HL-60 (cell line): ENCODE results near the gene CCDC182.

Experiments
- DNase-seq, 2 experiments: peaks; one replicate each; pipeline ENCODE4 v3.0.0-alpha.2; 2010 to 2020; ENCODE audit warnings: low read depth in 1 of 2, low spot score in 1 of 2
- H3K27ac ChIP-seq: fragments of 250-450 bp; sonication (Bioruptor Pico); replicated peaks from 2 replicates; pipeline ENCODE4 v1.5.1; 2020; ENCODE audit warnings: mild to moderate bottlenecking, moderate library complexity
- H3K27me3 ChIP-seq: fragments of 250-450 bp; sonication (Bioruptor Pico); 2 replicates; pipeline ENCODE4 v1.5.1; 2021; ENCODE audit warnings: mild to moderate bottlenecking, moderate library complexity; ENCODE audit not compliant: insufficient read depth, poor library complexity, severe bottlenecking
- H3K4me3 ChIP-seq: replicated peaks from 2 replicates; pipeline ENCODE4 v1.5.1; 2011; ENCODE audit warnings: mild to moderate bottlenecking, control low read depth, low read length; ENCODE audit not compliant: insufficient read depth
- GABPA ChIP-seq: IDR thresholded peaks from 2 replicates; pipeline ENCODE4 v1.6.1; 2012; ENCODE audit warnings: low read depth
- POLR2AphosphoS5 ChIP-seq: IDR thresholded peaks from 2 replicates; pipeline ENCODE4 v1.6.1; 2012; ENCODE audit warnings: low read depth
- SPI1 ChIP-seq: IDR thresholded peaks from 2 replicates; pipeline ENCODE4 v1.6.1; 2012; ENCODE audit warnings: low read depth, mild to moderate bottlenecking, borderline replicate concordance
- TF ChIP-seq, protein P1 (sequence below): IDR thresholded peaks from 2 replicates; pipeline ENCODE4 v1.6.1; 2012; ENCODE audit warnings: low read depth; ENCODE audit not compliant: insufficient replicate concordance
- TF ChIP-seq, protein P2 (sequence below): IDR thresholded peaks from one replicate; pipeline ENCODE4 v1.5.1; 2011; ENCODE audit warnings: low read length, control low read depth, inconsistent platforms; ENCODE audit not compliant: insufficient read depth

CCDC182 gene

DNA sequence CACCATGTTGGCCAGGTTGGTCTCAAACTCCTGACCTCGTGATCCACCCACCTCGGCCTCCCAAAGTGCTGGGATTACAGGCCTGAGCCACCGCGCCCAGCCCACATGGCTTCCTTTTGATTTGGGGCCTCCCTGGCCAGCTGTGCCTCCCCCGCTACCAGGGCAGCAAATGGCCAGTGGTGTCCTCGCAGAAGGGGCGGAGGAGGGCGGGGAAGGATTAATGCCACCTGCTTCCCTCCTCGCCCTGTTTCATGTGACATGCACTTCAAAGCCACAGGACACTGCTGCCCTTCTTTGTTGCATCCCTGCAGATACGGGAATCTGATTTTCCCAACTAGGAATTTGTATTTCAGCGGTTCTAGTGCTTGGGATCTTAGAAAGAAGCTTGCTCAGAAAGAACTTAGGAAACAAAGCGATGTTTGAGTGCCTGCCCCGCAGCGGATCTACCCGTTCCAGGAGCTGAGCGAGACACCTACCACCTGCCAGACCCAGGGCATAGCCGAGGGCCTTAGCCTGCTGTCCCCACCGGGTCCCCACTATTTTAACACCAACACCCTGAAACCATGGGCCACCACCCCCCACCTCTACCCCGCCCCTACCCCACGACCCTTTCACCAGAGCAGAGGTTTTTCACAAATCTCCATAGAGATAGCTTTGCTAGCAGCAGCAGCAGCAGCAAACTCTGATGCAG is 37.7 kb upstream of the CCDC182 start:
- no peak for TF ChIP-seq GABPA
- TF ChIP-seq, protein P1, sequence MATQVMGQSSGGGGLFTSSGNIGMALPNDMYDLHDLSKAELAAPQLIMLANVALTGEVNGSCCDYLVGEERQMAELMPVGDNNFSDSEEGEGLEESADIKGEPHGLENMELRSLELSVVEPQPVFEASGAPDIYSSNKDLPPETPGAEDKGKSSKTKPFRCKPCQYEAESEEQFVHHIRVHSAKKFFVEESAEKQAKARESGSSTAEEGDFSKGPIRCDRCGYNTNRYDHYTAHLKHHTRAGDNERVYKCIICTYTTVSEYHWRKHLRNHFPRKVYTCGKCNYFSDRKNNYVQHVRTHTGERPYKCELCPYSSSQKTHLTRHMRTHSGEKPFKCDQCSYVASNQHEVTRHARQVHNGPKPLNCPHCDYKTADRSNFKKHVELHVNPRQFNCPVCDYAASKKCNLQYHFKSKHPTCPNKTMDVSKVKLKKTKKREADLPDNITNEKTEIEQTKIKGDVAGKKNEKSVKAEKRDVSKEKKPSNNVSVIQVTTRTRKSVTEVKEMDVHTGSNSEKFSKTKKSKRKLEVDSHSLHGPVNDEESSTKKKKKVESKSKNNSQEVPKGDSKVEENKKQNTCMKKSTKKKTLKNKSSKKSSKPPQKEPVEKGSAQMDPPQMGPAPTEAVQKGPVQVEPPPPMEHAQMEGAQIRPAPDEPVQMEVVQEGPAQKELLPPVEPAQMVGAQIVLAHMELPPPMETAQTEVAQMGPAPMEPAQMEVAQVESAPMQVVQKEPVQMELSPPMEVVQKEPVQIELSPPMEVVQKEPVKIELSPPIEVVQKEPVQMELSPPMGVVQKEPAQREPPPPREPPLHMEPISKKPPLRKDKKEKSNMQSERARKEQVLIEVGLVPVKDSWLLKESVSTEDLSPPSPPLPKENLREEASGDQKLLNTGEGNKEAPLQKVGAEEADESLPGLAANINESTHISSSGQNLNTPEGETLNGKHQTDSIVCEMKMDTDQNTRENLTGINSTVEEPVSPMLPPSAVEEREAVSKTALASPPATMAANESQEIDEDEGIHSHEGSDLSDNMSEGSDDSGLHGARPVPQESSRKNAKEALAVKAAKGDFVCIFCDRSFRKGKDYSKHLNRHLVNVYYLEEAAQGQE = no peak
- TF ChIP-seq POLR2AphosphoS5 = no peak
- TF ChIP-seq, protein P2, sequence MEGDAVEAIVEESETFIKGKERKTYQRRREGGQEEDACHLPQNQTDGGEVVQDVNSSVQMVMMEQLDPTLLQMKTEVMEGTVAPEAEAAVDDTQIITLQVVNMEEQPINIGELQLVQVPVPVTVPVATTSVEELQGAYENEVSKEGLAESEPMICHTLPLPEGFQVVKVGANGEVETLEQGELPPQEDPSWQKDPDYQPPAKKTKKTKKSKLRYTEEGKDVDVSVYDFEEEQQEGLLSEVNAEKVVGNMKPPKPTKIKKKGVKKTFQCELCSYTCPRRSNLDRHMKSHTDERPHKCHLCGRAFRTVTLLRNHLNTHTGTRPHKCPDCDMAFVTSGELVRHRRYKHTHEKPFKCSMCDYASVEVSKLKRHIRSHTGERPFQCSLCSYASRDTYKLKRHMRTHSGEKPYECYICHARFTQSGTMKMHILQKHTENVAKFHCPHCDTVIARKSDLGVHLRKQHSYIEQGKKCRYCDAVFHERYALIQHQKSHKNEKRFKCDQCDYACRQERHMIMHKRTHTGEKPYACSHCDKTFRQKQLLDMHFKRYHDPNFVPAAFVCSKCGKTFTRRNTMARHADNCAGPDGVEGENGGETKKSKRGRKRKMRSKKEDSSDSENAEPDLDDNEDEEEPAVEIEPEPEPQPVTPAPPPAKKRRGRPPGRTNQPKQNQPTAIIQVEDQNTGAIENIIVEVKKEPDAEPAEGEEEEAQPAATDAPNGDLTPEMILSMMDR = no peak
- TF ChIP-seq SPI1 = no peak

DNA sequence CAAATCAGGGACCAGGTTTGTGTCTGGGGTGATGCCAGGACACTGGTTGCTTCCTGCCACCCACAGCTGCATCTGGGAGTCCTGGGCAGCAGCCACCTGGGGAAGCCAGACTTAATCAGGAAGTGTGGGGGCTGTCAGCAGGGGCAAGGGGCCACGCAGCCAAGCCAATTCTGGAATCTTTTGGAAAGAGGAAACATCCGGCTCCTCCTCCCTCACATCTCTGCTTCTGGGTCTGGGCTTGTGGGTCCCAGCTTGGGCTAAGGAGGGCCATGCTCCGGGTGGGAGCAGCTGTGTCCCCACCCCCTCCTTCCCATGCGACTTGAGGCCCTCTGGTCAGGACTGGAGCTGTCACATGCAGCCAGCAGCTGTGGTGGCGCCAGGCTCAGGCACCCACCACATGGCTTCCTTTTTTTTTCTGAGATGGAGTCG is 37.0 kb upstream of the CCDC182 start:
- peak; percentile 15 to 52 for DNase-seq
- TF ChIP-seq SPI1 (peak; percentile 49), POLR2AphosphoS5 (peak; percentile 60)
- TF ChIP-seq, protein P2 = no peak
- Histone ChIP-seq H3K4me3 (no peak overlapping the region), H3K27me3 (peaks cover 3% of the 10 kb centered on the region), H3K27ac (no peak overlapping the region)

More for the DNA sequence above, 37.7 kb upstream of the CCDC182 start:
- DNase-seq = no peak
- Histone ChIP-seq H3K4me3 (no peak overlapping the region), H3K27ac (no peak overlapping the region), H3K27me3 (peaks cover 3% of the 10 kb centered on the region)

DNA sequence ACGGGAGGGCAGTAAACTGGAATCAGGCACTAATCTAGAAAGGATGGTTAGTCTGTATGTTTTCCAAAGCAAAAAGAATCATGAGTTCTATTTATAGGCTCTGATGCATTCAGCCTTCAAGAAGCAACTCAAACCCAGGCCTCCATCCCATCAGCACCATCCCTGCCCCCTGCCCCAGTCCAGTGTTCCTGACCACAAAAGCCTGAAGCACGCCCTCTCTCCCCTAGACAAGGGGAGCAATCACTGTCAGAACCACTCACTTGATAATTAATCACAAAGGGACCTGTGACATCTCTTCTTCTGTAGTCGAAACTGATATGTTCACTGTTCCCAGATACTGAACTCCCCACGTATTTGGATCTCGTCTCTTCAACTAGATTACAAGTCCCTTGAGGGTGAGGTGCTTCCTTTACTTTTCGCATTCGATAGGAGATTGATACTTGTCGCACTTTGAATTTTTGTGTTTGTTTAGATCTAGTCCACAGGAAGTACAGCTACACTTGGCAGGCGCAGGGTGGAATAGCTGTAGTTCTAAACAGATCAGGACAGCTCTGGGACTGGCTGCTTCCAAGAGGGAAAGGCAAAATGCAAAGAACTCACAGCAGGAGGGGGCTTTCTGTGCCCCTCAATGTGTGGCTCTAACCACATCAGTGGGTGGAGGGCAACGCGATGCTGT is 36.4 kb upstream of the CCDC182 start:
- TF ChIP-seq, protein P2 = no peak
- TF ChIP-seq SPI1 = no peak
- TF ChIP-seq POLR2AphosphoS5 = no peak
- no peak for TF ChIP-seq GABPA
- TF ChIP-seq, protein P1 = no peak
- no peak for DNase-seq
- Histone ChIP-seq H3K27ac (no peak overlapping the region), H3K4me3 (no peak overlapping the region), H3K27me3 (no peaks in the 10 kb centered on the region)
